Hematopoietic multipotent progenitor cell treated with erythropoietin and hydrocortisone succinate and interleukin-3 and kit ligand, for 4 days (in vitro differentiated cells): ENCODE results near the gene PPP1R26.
"Not testable (repeated sequence)": the region's sequence is repeated elsewhere in the genome, so short reads cannot be mapped to it uniquely, and the experiment has no call there.

Experiments used
- DNase-seq: peaks from one replicate; pipeline ENCODE4 v3.0.0-alpha.2; 2015

PPP1R26 gene

DNA sequence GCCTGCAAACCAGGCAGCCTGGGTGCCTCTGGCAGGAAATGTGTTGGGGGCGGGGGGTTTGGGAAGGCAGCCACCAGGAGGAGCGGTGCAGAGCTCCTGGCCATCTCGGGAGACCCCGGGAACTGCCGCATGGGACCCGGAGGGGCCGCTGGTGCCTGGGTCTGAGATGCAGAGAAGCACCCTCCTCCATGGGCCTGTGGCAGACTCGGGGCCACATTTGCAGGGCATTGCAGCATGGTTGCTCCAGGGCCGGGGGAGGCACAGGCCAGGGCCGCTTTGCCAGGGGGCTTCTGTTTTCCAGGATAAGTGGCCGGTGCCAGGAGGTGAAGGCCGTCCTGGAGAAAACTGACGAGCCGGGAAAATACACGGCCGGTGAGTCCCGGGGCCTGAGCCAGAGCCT is 43.3 kb downstream of the PPP1R26 start:
- DNase-seq = no peak

- DNase-seq = no peak
These were observed 44.0 kb downstream of the PPP1R26 start for GRCh38 chr9:135523521-135524129.

GRCh38 chr9:135524130-135524861 is 44.7 kb downstream of the PPP1R26 start:
- no peak for DNase-seq

DNA sequence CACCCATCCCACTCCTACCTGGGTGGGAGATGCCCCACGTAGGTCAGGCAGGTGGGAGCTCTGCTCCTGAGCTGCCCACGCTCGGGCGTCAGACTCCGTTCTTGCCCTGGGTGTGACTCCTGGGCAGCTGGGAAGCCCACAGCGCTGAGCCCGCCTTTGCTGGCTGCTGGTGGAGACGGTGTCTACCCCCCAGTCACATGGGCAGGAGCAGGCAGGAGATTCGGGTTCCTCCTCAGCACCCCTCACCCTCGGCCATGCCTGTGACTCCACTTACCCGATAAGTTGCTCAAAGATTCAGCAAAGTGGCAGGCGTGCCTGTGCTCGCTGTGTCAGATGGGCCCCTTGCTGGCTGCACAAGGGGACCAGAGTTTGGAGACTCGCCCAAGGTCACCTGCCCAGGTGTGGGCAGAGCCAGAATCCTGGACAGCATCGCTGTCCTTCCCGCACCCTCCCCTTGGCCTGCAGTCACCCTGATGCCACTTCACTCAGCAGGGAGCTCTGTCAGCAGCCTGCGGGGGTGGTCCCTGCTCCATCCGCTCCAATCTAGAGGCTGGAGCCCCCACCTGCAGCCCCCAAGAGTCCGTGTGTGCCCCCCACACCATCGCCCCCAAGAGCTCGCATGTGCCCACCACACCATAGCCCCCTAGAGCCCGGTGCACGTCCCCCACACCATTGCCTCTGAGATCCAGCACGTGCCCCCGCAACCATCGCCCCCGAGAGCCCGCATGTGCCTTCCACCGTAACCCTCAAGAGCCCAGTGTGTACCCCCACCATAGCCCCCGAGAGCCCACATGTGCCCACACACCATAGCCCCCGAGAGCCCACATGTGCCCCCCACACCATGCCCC is 45.9 kb downstream of the PPP1R26 start:
- no peak for DNase-seq

- DNase-seq = no peak
These were observed 46.6 kb downstream of the PPP1R26 start for GRCh38 chr9:135526089-135526729.

DNA sequence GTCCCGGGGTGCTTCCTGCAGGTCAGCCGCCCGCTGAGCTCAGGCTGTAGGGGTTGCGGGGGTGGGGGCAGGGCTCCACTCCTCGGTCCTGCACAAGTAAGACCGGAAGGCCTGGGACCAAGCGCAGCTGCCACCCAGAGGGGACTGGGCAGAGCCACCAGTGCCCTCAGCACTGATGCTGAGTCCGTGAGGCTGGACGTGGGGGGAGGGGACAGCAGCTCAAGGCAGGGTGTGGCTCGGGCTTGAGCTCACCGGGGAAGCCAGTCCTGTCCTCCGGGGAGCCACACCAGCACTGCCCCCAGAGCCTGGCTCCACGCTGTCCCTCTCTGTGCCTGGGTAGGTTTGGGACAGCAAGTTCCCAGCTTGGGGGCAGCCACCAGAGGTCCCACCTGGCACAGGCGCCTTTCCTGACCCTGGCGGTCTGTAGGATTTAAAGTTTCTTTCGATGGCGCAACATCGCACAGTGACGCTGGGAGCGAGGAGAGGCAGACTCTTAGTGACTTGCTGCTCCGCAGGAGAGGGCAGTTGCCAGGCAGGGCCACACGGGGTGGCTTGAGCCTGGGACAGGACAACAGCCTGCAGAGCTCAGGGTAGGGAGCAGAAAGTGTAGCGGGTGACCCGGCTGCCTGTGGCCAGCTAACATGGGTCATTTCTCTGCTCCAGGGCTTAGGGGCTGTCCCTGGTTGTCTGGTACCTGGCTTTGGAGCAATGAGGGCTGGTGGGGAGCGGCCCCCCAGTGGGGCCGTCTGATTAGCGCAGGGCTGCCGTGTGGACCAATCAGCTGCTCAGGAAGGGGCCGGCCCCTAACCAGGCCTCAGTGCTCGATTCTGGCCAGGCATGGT is 47.4 kb downstream of the PPP1R26 start:
- no peak for DNase-seq

DNA sequence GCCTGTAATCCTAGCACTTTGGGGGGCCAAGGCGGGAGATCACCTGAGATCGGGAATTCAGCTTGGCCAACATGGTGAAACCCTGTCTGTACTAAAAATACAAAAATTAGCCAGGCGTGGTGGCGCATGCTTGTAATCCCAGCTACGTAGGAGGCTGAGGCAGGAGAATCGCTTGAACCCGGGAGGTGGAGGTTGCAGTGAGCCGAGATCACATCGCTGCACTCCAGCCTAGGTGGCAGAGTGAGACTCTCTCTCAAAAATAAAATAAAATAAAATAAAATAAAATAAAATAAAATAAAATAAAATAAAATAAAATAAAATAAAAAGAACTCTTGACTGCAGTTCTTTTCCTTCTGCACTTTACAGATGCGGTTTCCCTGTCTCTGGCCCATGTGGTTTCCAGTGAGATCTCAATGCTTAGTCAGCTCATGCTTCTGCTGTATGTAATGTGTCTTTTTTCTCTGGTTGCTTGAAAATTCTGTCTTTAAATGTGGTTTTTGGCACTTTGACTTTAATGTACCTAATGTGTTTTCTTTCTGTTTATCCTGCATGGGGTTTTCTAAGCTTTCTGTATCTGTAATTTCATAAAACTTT is 49.4 kb downstream of the PPP1R26 start:
- not testable (repeated sequence) for DNase-seq

DNA sequence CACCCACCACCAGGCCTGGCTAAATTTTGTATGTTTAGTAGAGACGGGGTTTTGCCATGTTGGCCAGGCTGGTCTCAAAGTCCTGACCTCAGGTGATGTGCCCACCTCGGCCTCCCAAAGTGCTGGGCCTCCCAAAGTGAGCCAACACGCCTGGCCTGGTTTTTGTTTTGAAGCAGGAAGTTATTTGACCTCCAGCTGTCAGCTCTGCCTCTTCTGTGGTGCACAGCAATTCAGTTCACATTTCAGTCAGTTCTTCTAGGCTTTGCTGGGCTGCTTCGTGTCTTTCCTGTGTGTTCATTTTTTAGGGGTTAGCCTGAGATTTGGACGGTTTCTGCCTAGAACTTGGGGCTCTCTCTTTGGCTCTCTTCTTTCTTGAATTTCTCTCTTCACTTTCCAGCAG is 50.6 kb downstream of the PPP1R26 start:
- DNase-seq = no peak

DNA sequence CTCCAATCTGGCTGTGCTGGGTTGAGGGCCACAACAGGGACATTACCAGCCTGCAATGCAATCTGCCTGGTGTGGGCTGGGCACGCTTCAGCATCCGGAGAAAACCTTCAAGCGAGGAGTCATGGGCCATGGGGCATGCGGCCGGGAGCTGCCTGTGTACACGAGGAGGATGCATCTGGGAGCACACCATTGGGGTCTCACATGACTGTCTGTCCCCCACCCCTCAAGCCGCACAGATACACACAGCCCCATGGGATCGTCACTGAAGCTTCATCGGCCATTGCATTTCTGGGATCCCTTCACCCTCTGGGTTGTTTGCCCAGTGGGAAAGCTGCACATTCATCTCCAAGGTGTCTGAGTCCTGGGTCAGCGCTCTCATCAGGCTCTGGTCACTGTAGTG is 51.5 kb downstream of the PPP1R26 start:
- DNase-seq = no peak

DNA sequence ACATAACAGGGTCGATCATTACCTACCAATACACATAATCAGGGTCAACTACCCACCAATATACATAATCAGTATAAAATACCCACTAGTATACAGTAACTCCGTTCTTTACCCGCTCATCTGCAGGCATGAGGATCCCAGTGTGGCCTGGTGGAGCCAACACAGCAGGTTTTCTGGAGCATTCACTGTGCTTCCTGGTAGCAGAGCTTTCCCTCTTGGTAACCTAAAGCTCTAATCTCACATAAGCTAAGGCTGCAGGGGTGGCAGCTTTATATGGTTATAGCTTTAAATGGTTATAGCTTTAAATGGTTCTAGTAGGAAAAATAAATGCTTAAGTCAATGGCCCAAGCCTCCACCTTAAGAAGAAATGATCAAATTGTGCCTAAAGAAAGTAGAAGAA is 53.5 kb downstream of the PPP1R26 start:
- DNase-seq = peak; percentile 28

- no peak for DNase-seq
These were observed 54.1 kb downstream of the PPP1R26 start for GRCh38 chr9:135533674-135534073.

DNA sequence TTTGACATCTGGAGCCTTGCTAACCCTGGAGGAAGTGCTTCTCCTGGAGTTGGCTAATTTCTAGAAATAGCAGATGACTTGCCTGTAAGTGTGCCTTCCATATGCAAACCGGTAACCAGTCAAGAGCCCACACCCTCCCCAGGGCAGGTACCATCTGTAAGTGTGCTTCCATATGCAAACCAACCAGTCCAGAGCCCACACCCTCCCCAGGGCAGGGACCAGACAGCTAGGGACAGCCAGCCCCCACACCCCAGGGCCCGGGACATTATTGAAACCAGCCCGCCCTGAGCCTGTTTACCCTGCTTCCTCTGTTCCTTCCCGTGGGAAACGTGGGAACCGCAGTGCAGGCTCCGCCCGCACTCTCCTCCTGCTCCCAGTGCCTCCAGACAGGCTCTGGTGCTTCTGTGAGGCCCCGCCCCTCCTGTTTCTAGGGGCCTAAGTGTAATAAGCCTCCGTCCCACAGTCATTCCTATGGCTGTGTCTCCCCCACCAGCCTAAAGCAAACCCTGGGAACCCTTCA is 54.7 kb downstream of the PPP1R26 start:
- DNase-seq = not testable (repeated sequence)

GRCh38 chr9:135534826-135535225 is 55.2 kb downstream of the PPP1R26 start:
- not testable (repeated sequence) for DNase-seq

DNA sequence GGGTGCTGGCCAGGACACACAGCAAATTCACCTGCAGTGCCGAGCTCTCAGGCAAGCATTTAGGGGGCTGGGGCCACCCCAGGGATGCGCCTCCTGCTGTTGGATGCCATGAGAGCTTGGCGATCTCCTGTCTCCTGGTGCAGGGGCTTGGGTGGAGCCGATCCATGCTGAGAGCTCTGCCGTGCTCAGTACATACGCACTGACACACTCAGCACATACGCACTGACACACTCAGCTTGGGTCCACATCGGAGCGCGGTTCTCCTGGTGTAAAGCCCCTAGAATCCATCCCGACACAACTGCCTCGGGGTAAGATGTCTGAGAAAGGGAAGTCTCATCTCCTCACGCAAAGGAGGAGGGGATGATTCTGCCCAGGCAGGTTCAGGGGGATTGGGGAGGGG is 56.0 kb downstream of the PPP1R26 start:
- DNase-seq = not testable (repeated sequence)

DNA sequence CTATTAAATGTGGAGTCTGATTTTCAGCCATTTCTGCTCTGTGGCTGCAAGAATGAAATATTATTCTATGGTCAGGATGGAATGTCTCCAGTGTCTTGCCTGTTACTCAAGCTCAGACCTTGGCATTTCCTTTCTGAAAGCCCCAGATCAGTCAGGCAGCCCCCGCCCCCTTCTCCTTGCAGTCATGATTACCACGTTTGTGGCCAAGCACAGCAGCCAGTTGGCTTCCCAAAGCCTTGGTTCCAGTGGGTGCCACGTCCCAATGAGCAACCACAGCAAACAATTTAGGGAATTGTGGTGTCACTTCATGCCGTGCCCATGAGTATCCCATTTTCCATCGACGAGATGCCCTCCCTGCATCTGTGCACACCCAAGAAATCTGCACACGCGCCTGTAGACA is 56.6 kb downstream of the PPP1R26 start:
- DNase-seq = no peak
